Neural crest cell (in vitro differentiated cells): ENCODE data around the gene TMEM238L. TPM values are rescaled to one million over a fixed set of nuclear protein-coding genes. Genes with fewer than 3 reads are reported as not detected.

ENCODE experiments used
- DNase-seq: peaks from one replicate; pipeline ENCODE4 v3.0.0; 2021; ENCODE audit warnings: low read depth, mixed read lengths, low spot score
- H3K27ac Mint-ChIP-seq: one replicate; pipeline ENCODE4 v1.8.0; 2021; ENCODE audit warnings: mild to moderate bottlenecking, mixed read lengths; ENCODE audit not compliant: unreplicated experiment
- H3K27me3 Mint-ChIP-seq: 2 replicates; pipeline ENCODE4 v1.8.0; 2021; ENCODE audit warnings: low read depth, mild to moderate bottlenecking, mixed read lengths
- H3K36me3 Mint-ChIP-seq: 2 replicates; pipeline ENCODE4 v1.8.0; 2021; ENCODE audit warnings: low read depth, mild to moderate bottlenecking, mixed read lengths
- H3K4me1 Mint-ChIP-seq: 2 replicates; pipeline ENCODE4 v1.8.0; 2021; ENCODE audit warnings: mixed read lengths
- H3K4me3 Mint-ChIP-seq: one replicate; pipeline ENCODE4 v1.8.0; 2021; ENCODE audit warnings: mild to moderate bottlenecking, mixed read lengths
- H3K9me3 Mint-ChIP-seq: 2 replicates; pipeline ENCODE4 v1.8.0; 2021; ENCODE audit warnings: mixed read lengths
- total RNA-seq: library from RNA; stranded (reverse); gene quantifications from 2 replicates; pipeline ENCODE4 v1.2.1, GENCODE V29; 2021
- TF ChIP-seq, protein P1 (sequence below): fragments of 200-600 bp; sonication (generic); conservative IDR thresholded peaks from 2 replicates; pipeline ENCODE4 v1.5.0; 2021; ENCODE audit warnings: antibody characterized with exemption, mild to moderate bottlenecking

The TMEM238L gene
- total RNA-seq, 1 donor from 2014 or later: not detected

- Mint-ChIP-seq H3K9me3 (no peaks in the 10 kb centered on the region), H3K27me3 (no peaks in the 10 kb centered on the region), H3K4me3 (no peak overlapping the region), H3K36me3 (no peaks in the 10 kb centered on the region), H3K4me1 (peaks cover 4% of the 10 kb centered on the region), H3K27ac (no peak overlapping the region)
- TF ChIP-seq, protein P1, sequence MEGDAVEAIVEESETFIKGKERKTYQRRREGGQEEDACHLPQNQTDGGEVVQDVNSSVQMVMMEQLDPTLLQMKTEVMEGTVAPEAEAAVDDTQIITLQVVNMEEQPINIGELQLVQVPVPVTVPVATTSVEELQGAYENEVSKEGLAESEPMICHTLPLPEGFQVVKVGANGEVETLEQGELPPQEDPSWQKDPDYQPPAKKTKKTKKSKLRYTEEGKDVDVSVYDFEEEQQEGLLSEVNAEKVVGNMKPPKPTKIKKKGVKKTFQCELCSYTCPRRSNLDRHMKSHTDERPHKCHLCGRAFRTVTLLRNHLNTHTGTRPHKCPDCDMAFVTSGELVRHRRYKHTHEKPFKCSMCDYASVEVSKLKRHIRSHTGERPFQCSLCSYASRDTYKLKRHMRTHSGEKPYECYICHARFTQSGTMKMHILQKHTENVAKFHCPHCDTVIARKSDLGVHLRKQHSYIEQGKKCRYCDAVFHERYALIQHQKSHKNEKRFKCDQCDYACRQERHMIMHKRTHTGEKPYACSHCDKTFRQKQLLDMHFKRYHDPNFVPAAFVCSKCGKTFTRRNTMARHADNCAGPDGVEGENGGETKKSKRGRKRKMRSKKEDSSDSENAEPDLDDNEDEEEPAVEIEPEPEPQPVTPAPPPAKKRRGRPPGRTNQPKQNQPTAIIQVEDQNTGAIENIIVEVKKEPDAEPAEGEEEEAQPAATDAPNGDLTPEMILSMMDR: no peak
- no peak for DNase-seq
Measured at GRCh38 chr17:10805911-10806310, 2.0 kb upstream of the TMEM238L start.

GRCh38 chr17:10804546-10804945 is 647 bp upstream of the TMEM238L start:
- Mint-ChIP-seq H3K4me1 (peaks cover 5% of the 10 kb centered on the region), H3K9me3 (no peaks in the 10 kb centered on the region), H3K36me3 (no peaks in the 10 kb centered on the region), H3K27ac (no peak overlapping the region), H3K27me3 (no peaks in the 10 kb centered on the region), H3K4me3 (no peak overlapping the region)
- TF ChIP-seq, protein P1: no peak
- no peak for DNase-seq

DNA sequence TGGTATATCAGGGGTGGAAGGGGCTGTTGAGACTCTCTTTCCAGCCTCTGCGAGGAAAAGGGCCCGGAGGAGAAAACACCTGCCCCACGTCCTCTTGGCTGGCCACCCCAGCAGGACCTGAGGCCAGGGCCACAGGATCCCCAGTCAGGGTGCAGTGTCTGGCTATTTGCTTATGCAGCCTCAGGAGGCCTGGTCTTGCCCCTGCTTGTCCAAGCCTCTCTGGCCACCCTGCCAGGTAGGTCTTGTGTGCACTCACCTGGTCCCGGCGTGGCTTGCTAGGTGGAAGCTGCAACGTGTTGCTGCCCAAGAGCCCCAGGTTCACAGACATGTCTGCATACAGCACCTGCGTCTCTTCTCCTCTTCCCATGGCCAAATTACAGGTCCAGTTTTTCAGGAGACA is 549 bp downstream of the TMEM238L start:
- Mint-ChIP-seq H3K4me1 (peaks cover 8% of the 10 kb centered on the region), H3K27me3 (no peaks in the 10 kb centered on the region), H3K27ac (no peak overlapping the region), H3K9me3 (no peaks in the 10 kb centered on the region), H3K36me3 (no peaks in the 10 kb centered on the region), H3K4me3 (no peak overlapping the region)
- TF ChIP-seq, protein P1: no peak
- DNase-seq: no peak

- no peak overlapping the region for H3K27ac Mint-ChIP-seq
Measured at GRCh38 chr17:10802496-10803284, 1.2 kb downstream of the TMEM238L start.

DNA sequence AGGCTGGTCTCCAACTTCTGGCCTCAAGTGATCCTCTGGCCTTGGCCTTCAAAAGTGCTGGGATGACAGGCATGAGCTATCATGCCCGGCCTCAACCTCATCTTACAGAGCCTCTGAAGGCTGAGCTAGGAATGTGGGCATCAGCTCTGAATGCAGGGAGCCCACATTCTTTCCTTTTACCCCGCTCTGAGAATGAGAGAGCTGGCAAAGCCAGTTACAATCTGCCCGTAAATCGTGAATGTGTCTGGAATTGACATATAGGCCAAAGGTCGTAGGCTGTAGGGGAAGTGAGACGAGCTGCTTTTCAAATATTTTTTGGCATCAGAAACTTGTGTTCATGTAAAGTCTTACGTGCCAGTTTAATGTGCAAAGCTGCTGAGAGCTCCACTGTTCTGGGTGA is 4.5 kb downstream of the TMEM238L start:
- Mint-ChIP-seq H3K9me3 (no peaks in the 10 kb centered on the region), H3K4me1 (peaks cover 8% of the 10 kb centered on the region), H3K27me3 (no peaks in the 10 kb centered on the region), H3K4me3 (no peak overlapping the region), H3K27ac (no peak overlapping the region), H3K36me3 (no peaks in the 10 kb centered on the region)
- TF ChIP-seq, protein P1: no peak
- DNase-seq: no peak

More at GRCh38 chr17:10802496-10803284, 1.2 kb downstream of the TMEM238L start:
- Mint-ChIP-seq H3K4me1 (peaks cover 8% of the 10 kb centered on the region), H3K4me3 (no peak overlapping the region), H3K27me3 (no peaks in the 10 kb centered on the region), H3K9me3 (no peaks in the 10 kb centered on the region), H3K36me3 (no peaks in the 10 kb centered on the region)
- no peak for DNase-seq
- TF ChIP-seq, protein P1: no peak
